HepG2 (cell line): ENCODE measurements around the gene NFX1. TPM values are rescaled to one million over a fixed set of nuclear protein-coding genes. Genes with fewer than 3 reads are reported as not detected.

ENCODE experiments used
- BRF2 ChIP-seq: sonication (generic); formaldehyde crosslinking; IDR thresholded peaks from 2 replicates; pipeline ENCODE4 v1.8.1; 2022; ENCODE audit warnings: mild to moderate bottlenecking, missing genetic modification reagents
- CBX5 ChIP-seq: sonication (generic); formaldehyde crosslinking; IDR thresholded peaks from 2 replicates; pipeline ENCODE4 v1.4.0; 2020; ENCODE audit warnings: missing genetic modification reagents, borderline replicate concordance
- FOXK1 ChIP-seq: sonication (generic); formaldehyde crosslinking; IDR thresholded peaks from 2 replicates; pipeline ENCODE4 v1.4.0; 2020; ENCODE audit warnings: low read depth, missing genetic modification reagents, borderline replicate concordance
- GRHL1 ChIP-seq: sonication (generic); formaldehyde crosslinking; conservative IDR thresholded peaks from 2 replicates; pipeline ENCODE4 v1.8.0; 2022; ENCODE audit warnings: missing genetic modification reagents
- NONO ChIP-seq, 2 experiments: fragments of 450-650 bp in 1 of 2; sonication (generic) in 1 of 2; formaldehyde crosslinking in 1 of 2; IDR thresholded peaks in 1 of 2; conservative IDR thresholded peaks in 1 of 2; 2 replicates each; pipeline versions ENCODE4 v1.6.1 to v1.8.0; 2017 to 2022; ENCODE audit warnings: mild to moderate bottlenecking in 1 of 2, missing genetic modification reagents in 1 of 2, moderate library complexity in 1 of 2
- RBFOX2 ChIP-seq: fragments of 200-400 bp; formaldehyde crosslinking; IDR thresholded peaks from 2 replicates; pipeline ENCODE4 v1.6.1; 2017; ENCODE audit warnings: low read depth, mild to moderate bottlenecking, low read length
- REXO4 ChIP-seq: sonication (generic); formaldehyde crosslinking; IDR thresholded peaks from 2 replicates; pipeline ENCODE4 v1.8.0; 2022; ENCODE audit warnings: missing genetic modification reagents, mild to moderate bottlenecking, borderline replicate concordance
- ZBED4 ChIP-seq: sonication (generic); formaldehyde crosslinking; IDR thresholded peaks from 2 replicates; pipeline ENCODE4 v1.4.0; 2020; ENCODE audit warnings: missing genetic modification reagents, borderline replicate concordance
- ZFP36L1 ChIP-seq: sonication (generic); formaldehyde crosslinking; IDR thresholded peaks from 2 replicates; pipeline ENCODE4 v1.8.0; 2022; ENCODE audit warnings: mild to moderate bottlenecking, missing genetic modification reagents, moderate library complexity
- ZNF101 ChIP-seq: sonication (generic); formaldehyde crosslinking; IDR thresholded peaks from 2 replicates; pipeline ENCODE4 v1.4.0; 2020; ENCODE audit warnings: mild to moderate bottlenecking, low read depth, missing genetic modification reagents, borderline replicate concordance
- ZNF550 ChIP-seq: sonication (generic); formaldehyde crosslinking; IDR thresholded peaks from 2 replicates; pipeline ENCODE4 v1.4.0; 2020; ENCODE audit warnings: mild to moderate bottlenecking, missing genetic modification reagents, borderline replicate concordance
- ZNF552 ChIP-seq: sonication (generic); formaldehyde crosslinking; IDR thresholded peaks from 2 replicates; pipeline ENCODE4 v1.9.0; 2022; ENCODE audit warnings: missing genetic modification reagents, mild to moderate bottlenecking, borderline replicate concordance
- ZNF563 ChIP-seq: sonication (generic); formaldehyde crosslinking; IDR thresholded peaks from 2 replicates; pipeline ENCODE4 v1.8.0; 2022; ENCODE audit warnings: mild to moderate bottlenecking, moderate library complexity, missing genetic modification reagents
- ZNF670 ChIP-seq: sonication (generic); formaldehyde crosslinking; IDR thresholded peaks from 2 replicates; pipeline ENCODE4 v1.8.0; 2022; ENCODE audit warnings: mild to moderate bottlenecking, missing genetic modification reagents, borderline replicate concordance
- ZSCAN21 ChIP-seq: sonication (generic); formaldehyde crosslinking; IDR thresholded peaks from 2 replicates; pipeline ENCODE4 v1.8.0; 2022; ENCODE audit warnings: mild to moderate bottlenecking, missing genetic modification reagents, moderate library complexity, borderline replicate concordance
- ZSCAN29 ChIP-seq: sonication (generic); formaldehyde crosslinking; conservative IDR thresholded peaks from 2 replicates; pipeline ENCODE4 v1.4.0; 2020; ENCODE audit warnings: mild to moderate bottlenecking, missing genetic modification reagents
- polyA plus RNA-seq, 8 experiments: library from polyadenylated mRNA; depleted of rRNA in 3 of 8; stranded (reverse) in 7 of 8; unstranded in 1 of 8; fragments of >200 nt; fragmentation: Illumina TruSeq in 4 of 8; extraction: Trizol in 4 of 8; gene quantifications; 2 replicates each; pipeline versions ENCODE4 v1.2.1 to v1.2.3, GENCODE V29; 2011 to 2016; ENCODE audit warnings: low read depth in 4 of 8, missing spikeins in 1 of 8, mixed read lengths in 1 of 8; ENCODE audit not compliant: insufficient read depth in 1 of 8
- total RNA-seq, 5 experiments: library from RNA; depleted of rRNA; stranded (reverse); fragments of >200 nt; fragmentation: Illumina TruSeq; extraction: Trizol; gene quantifications; 2 replicates each; pipeline ENCODE4 v1.2.3, GENCODE V29; 2016; ENCODE audit warnings: low read depth in 1 of 5
- TF ChIP-seq, protein P1 (sequence below): sonication (generic); formaldehyde crosslinking; IDR thresholded peaks from 2 replicates; pipeline ENCODE4 v1.4.0; 2020; ENCODE audit warnings: low read depth, mild to moderate bottlenecking, missing genetic modification reagents
- TF ChIP-seq, protein P2 (sequence below): IDR thresholded peaks from 2 replicates; pipeline ENCODE4 v1.6.1; 2016; ENCODE audit warnings: missing compliant biosample characterization, missing genetic modification reagents, borderline replicate concordance

The NFX1 gene
- total and polyA plus RNA-seq, 2 of the 13 experiments (the other 11 are each of a cell fraction or from before 2014, with no cell fraction given): 23.9 to 27.5 TPM

DNA sequence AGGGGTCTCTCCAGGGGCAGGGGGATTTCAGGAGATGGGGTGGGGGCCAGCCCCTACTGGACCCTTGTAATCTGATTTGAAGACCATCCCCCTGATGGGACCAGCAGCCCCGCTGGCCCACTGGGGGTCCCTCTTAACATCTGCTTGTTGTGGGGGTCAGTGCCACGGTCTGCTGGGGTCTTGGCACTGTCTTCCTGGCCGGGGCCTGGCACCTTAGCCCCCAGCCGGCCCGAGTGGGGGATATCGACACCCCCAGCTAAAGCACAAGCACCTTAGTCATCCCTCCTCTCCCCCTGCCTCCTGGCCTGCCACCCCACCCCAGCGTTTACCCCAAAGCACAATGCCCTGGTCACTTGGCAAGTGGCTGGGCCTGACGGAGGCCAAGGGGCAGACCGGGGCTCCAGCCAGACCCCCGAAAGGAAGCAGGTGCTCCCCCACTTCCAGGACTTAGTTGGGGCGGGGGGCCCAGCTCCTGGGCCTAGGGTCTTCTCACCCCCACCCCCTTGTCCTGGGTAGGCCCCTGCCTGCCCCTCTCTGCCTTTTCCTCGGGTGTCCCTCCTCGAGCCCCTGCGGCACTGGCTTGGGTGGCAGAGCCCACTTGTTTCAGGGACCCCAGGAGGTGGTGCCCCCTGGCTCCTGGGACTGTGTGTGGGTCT, 1.4 kb upstream of the NFX1 start (continued):
- TF ChIP-seq ZNF552 (no peak), ZNF563 (CRISPR knock-in tag) (no peak), GRHL1 (CRISPR knock-in tag) (no peak), ZNF670 (CRISPR knock-in tag) (no peak), NONO (IDR thresholded peaks at IDR 0.05) (no peak), NONO (CRISPR knock-in tag; conservative IDR thresholded peaks at IDR 0.05) (no peak), ZSCAN29 (CRISPR knock-in tag) (no peak), BRF2 (CRISPR knock-in tag) (no peak), ZBED4 (CRISPR knock-in tag) (no peak), RBFOX2 (0 out of 2 replicates have a peak, but pooled peaks have one; percentile 27), ZFP36L1 (no peak), FOXK1 (CRISPR knock-in tag) (no peak), CBX5 (CRISPR knock-in tag) (no peak), ZNF101 (CRISPR knock-in tag) (no peak), ZSCAN21 (no peak), REXO4 (CRISPR knock-in tag) (no peak), ZNF550 (CRISPR knock-in tag) (no peak)
- TF ChIP-seq, protein P1, sequence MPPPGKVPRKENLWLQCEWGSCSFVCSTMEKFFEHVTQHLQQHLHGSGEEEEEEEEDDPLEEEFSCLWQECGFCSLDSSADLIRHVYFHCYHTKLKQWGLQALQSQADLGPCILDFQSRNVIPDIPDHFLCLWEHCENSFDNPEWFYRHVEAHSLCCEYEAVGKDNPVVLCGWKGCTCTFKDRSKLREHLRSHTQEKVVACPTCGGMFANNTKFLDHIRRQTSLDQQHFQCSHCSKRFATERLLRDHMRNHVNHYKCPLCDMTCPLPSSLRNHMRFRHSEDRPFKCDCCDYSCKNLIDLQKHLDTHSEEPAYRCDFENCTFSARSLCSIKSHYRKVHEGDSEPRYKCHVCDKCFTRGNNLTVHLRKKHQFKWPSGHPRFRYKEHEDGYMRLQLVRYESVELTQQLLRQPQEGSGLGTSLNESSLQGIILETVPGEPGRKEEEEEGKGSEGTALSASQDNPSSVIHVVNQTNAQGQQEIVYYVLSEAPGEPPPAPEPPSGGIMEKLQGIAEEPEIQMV (CRISPR knock-in tag): no peak
- TF ChIP-seq, protein P2, sequence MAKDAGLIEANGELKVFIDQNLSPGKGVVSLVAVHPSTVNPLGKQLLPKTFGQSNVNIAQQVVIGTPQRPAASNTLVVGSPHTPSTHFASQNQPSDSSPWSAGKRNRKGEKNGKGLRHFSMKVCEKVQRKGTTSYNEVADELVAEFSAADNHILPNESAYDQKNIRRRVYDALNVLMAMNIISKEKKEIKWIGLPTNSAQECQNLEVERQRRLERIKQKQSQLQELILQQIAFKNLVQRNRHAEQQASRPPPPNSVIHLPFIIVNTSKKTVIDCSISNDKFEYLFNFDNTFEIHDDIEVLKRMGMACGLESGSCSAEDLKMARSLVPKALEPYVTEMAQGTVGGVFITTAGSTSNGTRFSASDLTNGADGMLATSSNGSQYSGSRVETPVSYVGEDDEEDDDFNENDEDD (CRISPR knock-in tag): no peak
